DND-41 (cell line): Measurements from ENCODE around the gene CCDC106.

Source experiments
- ATAC-seq: fragments of 200-7000 bp; cut with Tn5 transposase; 3 replicates; pipeline ENCODE4 v1.9.1; 2021; ENCODE audit warnings: low read depth; ENCODE audit not compliant: insufficient read depth
- DNase-seq: peaks from one replicate; pipeline ENCODE4 v3.0.0-alpha.2; 2020
- H2AFZ ChIP-seq: 2 replicates; pipeline ENCODE4 v1.6.0; 2012; ENCODE audit warnings: low read depth, low read length
- H3K27ac ChIP-seq: 2 replicates; pipeline ENCODE4 v1.5.1; 2012; ENCODE audit warnings: low read length, inconsistent platforms
- H3K27me3 ChIP-seq: fragments of 200-600 bp; sonication (generic); 2 replicates; pipeline ENCODE4 v1.6.0; 2012; ENCODE audit warnings: low read length, mild to moderate bottlenecking, inconsistent platforms; ENCODE audit not compliant: insufficient read depth, poor library complexity
- H3K36me3 ChIP-seq: 2 replicates; pipeline ENCODE4 v1.5.1; 2012; ENCODE audit warnings: low read length, inconsistent platforms; ENCODE audit not compliant: insufficient read depth
- H3K4me1 ChIP-seq: 2 replicates; pipeline ENCODE4 v1.5.1; 2012; ENCODE audit warnings: mild to moderate bottlenecking, low read length; ENCODE audit not compliant: insufficient read depth
- H3K4me2 ChIP-seq: 2 replicates; pipeline ENCODE4 v1.6.0; 2012; ENCODE audit warnings: mild to moderate bottlenecking, moderate library complexity, low read length, inconsistent platforms; ENCODE audit not compliant: insufficient read depth
- H3K4me3 ChIP-seq, 2 experiments: fragments of 200-600 bp in 1 of 2; shearing (Covaris generic) in 1 of 2; 2 replicates each; pipeline ENCODE4 v1.5.1; 2012 to 2016; ENCODE audit warnings: inconsistent platforms in 2 of 2, low read length in 2 of 2, mild to moderate bottlenecking in 2 of 2, low read depth in 1 of 2, moderate library complexity in 1 of 2
- H3K79me2 ChIP-seq: 2 replicates; pipeline ENCODE4 v1.6.0; 2012; ENCODE audit warnings: low read length, inconsistent platforms; ENCODE audit not compliant: insufficient read depth
- H3K9ac ChIP-seq: 2 replicates; pipeline ENCODE4 v1.6.0; 2012; ENCODE audit warnings: low read depth, mild to moderate bottlenecking, inconsistent platforms, low read length, moderate library complexity
- H3K9me3 ChIP-seq: 2 replicates; pipeline ENCODE4 v1.5.1; 2012; ENCODE audit warnings: low read length, moderate library complexity, mild to moderate bottlenecking, inconsistent platforms; ENCODE audit not compliant: insufficient read depth, severe bottlenecking
- H4K20me1 ChIP-seq: 2 replicates; pipeline ENCODE4 v1.6.0; 2012; ENCODE audit warnings: low read length; ENCODE audit not compliant: insufficient read depth
- CTCF ChIP-seq: IDR thresholded peaks from 2 replicates; pipeline ENCODE4 v1.5.1; 2012; ENCODE audit warnings: borderline replicate concordance, low read length, moderate library complexity, mild to moderate bottlenecking; ENCODE audit not compliant: poor library complexity, severe bottlenecking; ENCODE audit errors: extremely low read depth
- EZH2 ChIP-seq: IDR thresholded peaks from 3 replicates; pipeline ENCODE4 v1.6.1; 2012; ENCODE audit warnings: borderline replicate concordance, low read depth, mild to moderate bottlenecking, moderate library complexity, low read length, inconsistent platforms; ENCODE audit not compliant: severe bottlenecking

Gene CCDC106

DNA sequence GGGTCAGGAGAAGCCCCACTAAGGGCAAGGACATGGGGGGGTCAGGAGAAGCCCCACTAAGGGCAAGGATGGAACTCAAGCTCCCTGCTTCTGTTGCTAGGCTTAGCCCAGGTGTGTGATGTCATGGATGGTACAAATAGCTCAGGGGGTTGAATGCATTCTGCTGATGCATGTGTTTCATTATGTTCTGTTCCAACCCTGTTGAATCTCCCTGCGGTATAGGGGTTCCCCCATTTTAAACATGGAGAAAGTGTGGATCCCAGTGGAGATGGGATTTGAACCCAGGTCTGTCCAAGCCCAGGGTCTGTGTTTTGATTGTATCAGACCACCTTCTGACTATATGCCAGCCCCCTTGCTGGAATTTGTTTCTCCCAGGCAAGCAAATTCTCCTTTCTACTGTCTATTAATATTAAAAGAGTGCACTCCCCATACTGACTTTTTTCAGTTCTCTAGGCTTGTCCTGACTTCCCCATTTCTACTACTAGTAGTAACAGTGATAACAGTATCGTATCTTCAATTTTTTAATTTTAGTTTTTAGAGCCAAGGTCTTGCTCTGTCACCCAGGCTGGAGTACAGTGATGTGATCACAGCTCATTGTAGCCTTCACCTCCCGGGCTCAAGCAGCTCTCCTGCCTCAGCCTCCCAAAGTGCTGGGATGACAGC lies 35.9 kb upstream of the CCDC106 start:
- TF ChIP-seq CTCF = no peak
- no peak for TF ChIP-seq EZH2
- Histone ChIP-seq H3K4me1 (peaks cover 12% of the 10 kb centered on the region), H3K79me2 (peaks cover 61% of the 10 kb centered on the region), H4K20me1 (peaks cover 43% of the 10 kb centered on the region), H3K27ac (no peak overlapping the region), H3K27me3 (no peaks in the 10 kb centered on the region), H3K4me3 (no peak overlapping the region), H3K9ac (no peak overlapping the region), H3K4me2 (no peak overlapping the region), H2AFZ (no peak overlapping the region), H3K36me3 (peaks cover 54% of the 10 kb centered on the region), H3K9me3 (no peaks in the 10 kb centered on the region)
- no peak for ATAC-seq
- no peak for DNase-seq

DNA sequence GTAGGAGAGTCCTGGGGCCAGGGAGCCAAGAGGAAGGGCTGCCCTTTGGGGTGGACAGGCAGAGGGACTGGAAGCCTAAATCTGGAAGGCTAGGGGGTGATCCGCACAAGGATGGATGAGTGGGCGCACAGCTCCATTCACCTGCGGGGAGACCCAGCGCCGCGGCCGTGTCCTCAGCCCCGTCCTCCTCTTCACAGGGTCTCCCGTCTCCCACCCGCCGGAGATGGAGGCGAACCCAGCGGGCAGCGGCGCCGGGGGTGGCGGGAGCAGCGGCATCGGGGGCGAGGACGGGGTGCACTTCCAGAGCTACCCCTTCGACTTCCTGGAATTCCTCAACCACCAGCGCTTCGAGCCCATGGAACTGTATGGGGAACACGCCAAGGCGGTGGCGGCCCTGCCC lies 34.6 kb upstream of the CCDC106 start:
- DNase-seq (no peak), ATAC-seq (no peak)
- H3K4me1 ChIP-seq = peaks cover 2% of the 10 kb centered on the region; the same call in 1 of the 2 replicates

GRCh38 chr19:55613930-55614710 lies 33.9 kb upstream of the CCDC106 start:
- no peak overlapping the region for H3K4me3 ChIP-seq
- DNase-seq (no peak), ATAC-seq (no peak)
- H3K79me2 ChIP-seq = peaks cover 42% of the 10 kb centered on the region
- no peak overlapping the region for H3K9ac ChIP-seq
- H3K36me3 ChIP-seq = peaks cover 54% of the 10 kb centered on the region
- H4K20me1 ChIP-seq = peaks cover 38% of the 10 kb centered on the region
- no peaks in the 10 kb centered on the region for H3K4me1 ChIP-seq
- TF ChIP-seq CTCF (no peak), EZH2 (no peak)
- H3K27ac ChIP-seq = no peak overlapping the region
- H3K27me3 ChIP-seq = no peaks in the 10 kb centered on the region
- H3K9me3 ChIP-seq = no peaks in the 10 kb centered on the region
- no peak overlapping the region for H2AFZ ChIP-seq
- H3K4me2 ChIP-seq = no peak overlapping the region

More for the DNA sequence above, 34.6 kb upstream of the CCDC106 start:
- Histone ChIP-seq H2AFZ (no peak overlapping the region), H3K9me3 (no peaks in the 10 kb centered on the region), H3K4me3 (no peak overlapping the region), H3K36me3 (peaks cover 59% of the 10 kb centered on the region), H3K9ac (no peak overlapping the region), H3K79me2 (peaks cover 49% of the 10 kb centered on the region), H4K20me1 (peaks cover 43% of the 10 kb centered on the region), H3K4me2 (no peak overlapping the region), H3K27me3 (no peaks in the 10 kb centered on the region), H3K27ac (no peak overlapping the region)
- TF ChIP-seq CTCF (no peak), EZH2 (no peak)
